HUES64 (cell line): Measurements from ENCODE around the gene TUBGCP6.

Source experiments
- H3K27ac ChIP-seq: 2 replicates; pipeline ENCODE4 v1.7.0; 2013; ENCODE audit warnings: low read depth, low read length, inconsistent platforms
- H3K27me3 ChIP-seq: 2 replicates; pipeline ENCODE4 v1.6.1; 2013; ENCODE audit warnings: mild to moderate bottlenecking, low read length; ENCODE audit not compliant: insufficient read depth
- H3K36me3 ChIP-seq: 2 replicates; pipeline ENCODE4 v1.6.1; 2013; ENCODE audit warnings: mild to moderate bottlenecking, low read length; ENCODE audit not compliant: insufficient read depth
- H3K4me1 ChIP-seq: 2 replicates; pipeline ENCODE4 v1.6.1; 2013; ENCODE audit warnings: mild to moderate bottlenecking, low read length, moderate library complexity; ENCODE audit not compliant: insufficient read depth
- H3K4me3 ChIP-seq: 2 replicates; pipeline ENCODE4 v1.5.1; 2013; ENCODE audit warnings: mild to moderate bottlenecking, low read length, moderate library complexity
- H3K9ac ChIP-seq: 2 replicates; pipeline ENCODE4 v1.6.1; 2013; ENCODE audit warnings: mild to moderate bottlenecking, low read depth, low read length
- H3K9me3 ChIP-seq: 2 replicates; pipeline ENCODE4 v1.6.1; 2013; ENCODE audit warnings: low read depth, low read length; ENCODE audit not compliant: insufficient read depth
- WGBS: fragments of 150-250, 120-280 bp; methylation state at CpG from one replicate; pipeline ENCODE4 v1.1.7; 2013; ENCODE audit warnings: missing lambda C conversion rate; 5-methylcytosine and 5-hydroxymethylcytosine counted together

Gene TUBGCP6

GRCh38 chr22:50186761-50187523 lies 57.9 kb downstream of the TUBGCP6 start:
- 52% methylated on average over 26 of the region's 26 CpGs for WGBS
- H3K27ac ChIP-seq = no peak overlapping the region
- H3K27me3 ChIP-seq = peaks cover 17% of the 10 kb centered on the region
- no peaks in the 10 kb centered on the region for H3K9me3 ChIP-seq
- peaks cover 7% of the 10 kb centered on the region for H3K4me1 ChIP-seq
- H3K4me3 ChIP-seq = peak overlapping the region; percentile 59
- H3K9ac ChIP-seq = peak overlapping the region; percentile 59
- H3K36me3 ChIP-seq = no peaks in the 10 kb centered on the region

DNA sequence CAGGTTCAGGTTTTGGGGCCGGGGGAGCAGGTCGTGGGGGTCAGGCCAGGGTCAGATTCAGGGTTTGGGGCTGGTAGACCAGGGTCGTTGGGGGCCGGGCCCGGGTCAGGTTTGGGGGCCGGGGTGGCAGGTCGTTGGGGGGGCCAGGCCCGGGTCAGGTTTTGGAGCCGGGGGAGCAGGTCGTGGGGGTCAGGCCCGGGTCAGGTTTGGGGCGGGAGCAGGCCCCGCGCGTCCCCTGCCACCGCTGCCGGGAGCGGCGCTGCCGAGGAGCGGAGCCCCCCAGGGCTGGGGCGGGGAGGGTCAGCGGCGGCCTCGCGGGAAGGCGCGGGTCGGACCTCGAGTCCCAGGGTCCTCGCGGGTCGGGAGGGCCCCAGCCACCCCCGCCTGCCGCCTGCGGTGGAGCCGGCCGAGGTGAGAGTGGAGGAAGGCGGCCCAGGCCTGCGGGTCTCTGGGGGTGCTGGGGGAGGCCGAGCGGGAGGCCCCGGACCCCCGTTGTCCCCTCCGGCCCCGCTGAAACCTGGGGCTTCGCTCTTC lies 58.6 kb downstream of the TUBGCP6 start:
- WGBS = under 1% methylated on average over 47 of the region's 47 CpGs
- H3K27ac ChIP-seq = no peak overlapping the region
- H3K9ac ChIP-seq = peak overlapping the region; percentile 59
- no peaks in the 10 kb centered on the region for H3K36me3 ChIP-seq
- H3K27me3 ChIP-seq = peaks cover 17% of the 10 kb centered on the region
- H3K9me3 ChIP-seq = no peaks in the 10 kb centered on the region
- H3K4me1 ChIP-seq = peaks cover 7% of the 10 kb centered on the region
- peak overlapping the region; percentile 59 for H3K4me3 ChIP-seq

- Histone ChIP-seq H3K27me3 (peaks cover 17% of the 10 kb centered on the region), H3K27ac (no peak within 1 kb of the TSS), H3K9ac (peak within 1 kb of the TSS; percentile 62), H3K9me3 (no peaks in the 10 kb centered on the region), H3K4me3 (peak within 1 kb of the TSS; percentile 79), H3K4me1 (peaks cover 7% of the 10 kb centered on the region), H3K36me3 (no peaks in the 10 kb centered on the region)
- 3% methylated on average over 76 of the region's 90 CpGs for WGBS
These were observed 59.3 kb downstream of the TUBGCP6 start, which contains the start of gene TRABD for GRCh38 chr22:50185375-50186087. Gene TRABD, plus strand, starts transcription at chr22:50185913. Its CDS starts 7,148 bp downstream, at chr22:50193061.

DNA sequence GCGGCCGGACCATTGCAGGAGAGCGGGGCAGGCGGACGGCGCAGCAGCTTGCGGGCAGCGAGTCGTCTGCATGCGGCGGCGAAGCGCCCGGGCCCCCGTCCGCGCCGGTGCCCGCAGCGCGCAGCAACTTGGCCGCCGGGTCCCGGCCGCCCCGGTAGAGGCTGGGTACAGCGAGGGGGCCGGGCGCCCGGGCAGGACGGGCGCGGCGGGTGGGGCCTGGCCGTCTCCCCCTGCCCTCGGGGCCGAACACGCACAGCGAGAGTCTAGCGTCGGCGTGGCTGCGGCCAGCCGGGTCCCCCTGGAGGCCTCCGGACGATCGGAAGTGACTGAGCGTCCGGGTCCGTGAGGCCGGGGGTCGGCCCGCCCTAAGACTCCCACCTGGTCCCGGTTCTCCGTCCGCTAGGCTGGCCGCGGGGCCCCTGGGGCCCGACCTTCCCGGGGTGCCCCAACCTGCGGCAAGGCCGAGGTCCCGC lies 59.9 kb downstream of the TUBGCP6 start:
- WGBS = 7% methylated on average over 63 of the region's 63 CpGs
- H3K9me3 ChIP-seq = no peaks in the 10 kb centered on the region
- H3K27ac ChIP-seq = no peak overlapping the region
- peak overlapping the region; percentile 79 for H3K4me3 ChIP-seq
- H3K9ac ChIP-seq = peak overlapping the region; percentile 62
- peaks cover 7% of the 10 kb centered on the region for H3K4me1 ChIP-seq
- H3K36me3 ChIP-seq = no peaks in the 10 kb centered on the region
- peaks cover 17% of the 10 kb centered on the region for H3K27me3 ChIP-seq

- H3K36me3 ChIP-seq = no peaks in the 10 kb centered on the region
- no peak overlapping the region for H3K27ac ChIP-seq
- peaks cover 7% of the 10 kb centered on the region for H3K4me1 ChIP-seq
- 51% methylated on average over 32 of the region's 32 CpGs for WGBS
- no peaks in the 10 kb centered on the region for H3K9me3 ChIP-seq
- peak overlapping the region; percentile 79 for H3K4me3 ChIP-seq
- peaks cover 17% of the 10 kb centered on the region for H3K27me3 ChIP-seq
- peak overlapping the region; percentile 62; the same call in 1 of the 2 replicates for H3K9ac ChIP-seq
These were observed 60.6 kb downstream of the TUBGCP6 start for GRCh38 chr22:50184004-50184901.

- Histone ChIP-seq H3K27me3 (peaks cover 17% of the 10 kb centered on the region), H3K9ac (no peak overlapping the region), H3K9me3 (no peaks in the 10 kb centered on the region), H3K4me1 (peaks cover 7% of the 10 kb centered on the region), H3K4me3 (no peak overlapping the region), H3K36me3 (no peaks in the 10 kb centered on the region), H3K27ac (no peak overlapping the region)
- 87% methylated on average over 19 of the region's 19 CpGs for WGBS
These were observed 61.5 kb downstream of the TUBGCP6 start for GRCh38 chr22:50183141-50183971.

GRCh38 chr22:50182176-50183081 lies 62.4 kb downstream of the TUBGCP6 start:
- peaks cover 7% of the 10 kb centered on the region for H3K4me1 ChIP-seq
- no peak overlapping the region for H3K4me3 ChIP-seq
- H3K9me3 ChIP-seq = no peaks in the 10 kb centered on the region
- no peak overlapping the region for H3K27ac ChIP-seq
- WGBS = 91% methylated on average over 31 of the region's 31 CpGs
- H3K9ac ChIP-seq = no peak overlapping the region
- H3K36me3 ChIP-seq = no peaks in the 10 kb centered on the region
- peaks cover 17% of the 10 kb centered on the region for H3K27me3 ChIP-seq

DNA sequence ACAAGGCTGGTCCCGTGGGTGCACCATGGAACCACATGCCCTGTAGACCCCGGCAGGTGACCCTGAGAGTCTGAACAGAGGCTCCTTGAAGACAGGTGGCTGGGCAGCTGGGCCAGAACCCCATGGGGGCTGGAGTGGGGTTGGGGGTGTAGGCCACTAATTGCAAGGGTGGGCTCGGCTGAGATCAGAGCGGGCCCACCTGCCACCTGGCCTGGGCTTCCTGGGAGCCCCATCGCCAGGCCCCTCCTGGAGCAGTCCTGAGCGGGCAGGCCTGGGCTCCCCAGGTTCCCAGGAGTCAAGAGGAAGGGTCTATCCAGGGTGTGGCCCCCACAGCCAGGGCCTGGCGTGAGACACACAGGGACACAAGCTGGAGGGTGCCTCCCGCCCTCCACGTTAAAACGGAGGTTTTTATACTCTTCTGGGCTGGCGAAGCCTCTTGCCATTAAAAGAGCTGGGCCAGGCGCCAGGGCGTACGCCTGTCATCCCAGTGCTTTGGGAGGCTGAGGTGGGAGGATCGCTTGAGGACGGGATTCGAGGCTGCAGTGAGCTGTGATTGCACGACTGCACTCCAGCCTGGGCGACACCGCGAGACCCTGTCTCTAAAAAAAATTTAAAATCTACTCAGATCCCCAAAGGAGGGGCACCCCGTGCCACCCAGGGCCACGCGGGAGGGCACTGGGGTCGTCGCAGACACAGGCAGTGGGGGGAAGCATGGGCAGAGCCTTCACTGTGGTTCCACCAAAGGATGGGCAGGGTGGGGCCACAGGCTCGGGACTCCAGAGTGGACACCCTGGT lies 63.9 kb downstream of the TUBGCP6 start:
- no peaks in the 10 kb centered on the region for H3K36me3 ChIP-seq
- 94% methylated on average over 27 of the region's 27 CpGs for WGBS
- peaks cover 17% of the 10 kb centered on the region for H3K27me3 ChIP-seq
- H3K9ac ChIP-seq = no peak overlapping the region
- H3K9me3 ChIP-seq = no peaks in the 10 kb centered on the region
- no peak overlapping the region for H3K4me3 ChIP-seq
- H3K27ac ChIP-seq = no peak overlapping the region
- peaks cover 7% of the 10 kb centered on the region for H3K4me1 ChIP-seq
